ENCODE results near the gene MIER3. TPM values are rescaled to one million over a fixed set of nuclear protein-coding genes. Genes with fewer than 3 reads are reported as not detected.

Gene MIER3
- total RNA-seq, 2 experiments from 2014 or later, result 21.4 to 24.1 TPM

DNA sequence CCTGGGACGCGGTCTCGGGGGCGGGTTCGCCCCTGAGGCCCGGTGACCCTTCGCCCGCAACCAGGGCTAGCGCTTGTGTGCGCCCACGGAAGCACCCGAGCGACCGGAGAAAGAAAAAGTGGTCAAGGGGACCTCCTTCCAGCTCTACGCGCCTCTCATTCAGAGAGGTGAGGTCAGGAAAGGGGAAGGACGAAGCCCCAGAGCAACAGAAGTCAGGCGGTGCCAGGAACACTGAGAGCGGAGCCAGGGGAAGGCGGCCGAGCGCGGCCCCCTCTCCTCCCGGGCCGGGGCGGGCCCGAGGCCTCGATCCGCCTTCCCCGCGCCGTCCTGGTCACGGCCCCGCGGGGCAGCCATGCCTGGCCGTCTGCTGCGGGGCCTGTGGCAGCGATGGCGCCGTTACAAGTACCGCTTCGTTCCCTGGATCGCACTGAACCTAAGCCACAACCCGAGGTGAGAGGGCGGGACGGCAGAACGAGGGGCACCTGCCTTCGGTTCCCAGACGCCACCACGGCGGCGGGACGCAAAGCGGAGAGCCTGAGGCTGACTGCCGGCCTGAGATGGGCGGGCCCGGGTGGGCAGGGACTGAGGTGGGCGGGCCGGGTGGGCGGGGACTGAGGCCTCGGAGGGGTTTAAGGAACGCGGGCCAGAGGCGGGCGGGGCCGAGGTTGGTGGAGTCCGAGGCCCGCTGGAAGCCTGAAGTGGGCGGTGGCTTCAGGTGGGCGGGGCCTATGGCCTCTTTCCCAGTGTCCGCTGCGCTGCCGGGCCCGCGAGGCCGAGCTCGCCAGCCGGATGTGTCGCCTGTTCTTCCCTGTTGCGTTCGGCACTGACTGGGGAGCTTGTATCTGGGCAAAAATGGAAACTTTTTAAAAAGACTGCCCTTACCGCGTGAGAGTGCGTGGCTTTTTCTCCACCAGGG lies 42.4 kb downstream of the MIER3 start, which contains the start of gene SETD9:
Gene SETD9, plus strand, starts transcription at position 303 of the 916 bp plus-strand sequence. Its CDS starts 50 bp downstream, at position 353.
- ChIA-PET CTCF (interaction anchor here (1.2 to 1.6 kb wide), 2 partner anchors 9 to 228 kb away, joined by 4 to 5 read pairs; no protein-coding TSS in a partner anchor), POLR2A (interaction anchor here (0.5 to 1.9 kb wide), 5 partner anchors 9 to 266 kb away, joined by 3 to 10 read pairs (median 7); partner anchors contain the start of gene GPBP1)

DNA sequence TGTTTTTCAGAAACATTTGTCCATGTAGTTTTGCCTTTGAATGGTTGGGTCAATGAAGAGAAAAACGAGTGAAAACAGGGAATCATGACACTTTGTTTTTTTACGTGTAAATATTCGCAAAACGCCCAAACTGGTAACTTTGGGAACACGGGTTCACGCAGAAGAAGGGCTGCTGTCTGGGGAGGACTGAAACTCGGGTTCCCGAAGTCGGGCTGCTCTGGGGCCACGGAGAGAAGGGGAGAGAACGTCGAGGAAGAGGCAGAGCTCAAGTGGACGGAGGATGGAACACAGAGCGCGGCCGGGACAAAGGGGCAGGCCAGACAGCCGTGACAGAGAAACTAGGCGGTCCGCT lies 43.0 kb downstream of the MIER3 start:
- POLR2A ChIA-PET, result no interaction called here
- CTCF ChIA-PET, result interaction anchor here (1.6 kb wide), 1 partner anchor 9 kb away, joined by 4 read pairs; no protein-coding TSS in a partner anchor

DNA sequence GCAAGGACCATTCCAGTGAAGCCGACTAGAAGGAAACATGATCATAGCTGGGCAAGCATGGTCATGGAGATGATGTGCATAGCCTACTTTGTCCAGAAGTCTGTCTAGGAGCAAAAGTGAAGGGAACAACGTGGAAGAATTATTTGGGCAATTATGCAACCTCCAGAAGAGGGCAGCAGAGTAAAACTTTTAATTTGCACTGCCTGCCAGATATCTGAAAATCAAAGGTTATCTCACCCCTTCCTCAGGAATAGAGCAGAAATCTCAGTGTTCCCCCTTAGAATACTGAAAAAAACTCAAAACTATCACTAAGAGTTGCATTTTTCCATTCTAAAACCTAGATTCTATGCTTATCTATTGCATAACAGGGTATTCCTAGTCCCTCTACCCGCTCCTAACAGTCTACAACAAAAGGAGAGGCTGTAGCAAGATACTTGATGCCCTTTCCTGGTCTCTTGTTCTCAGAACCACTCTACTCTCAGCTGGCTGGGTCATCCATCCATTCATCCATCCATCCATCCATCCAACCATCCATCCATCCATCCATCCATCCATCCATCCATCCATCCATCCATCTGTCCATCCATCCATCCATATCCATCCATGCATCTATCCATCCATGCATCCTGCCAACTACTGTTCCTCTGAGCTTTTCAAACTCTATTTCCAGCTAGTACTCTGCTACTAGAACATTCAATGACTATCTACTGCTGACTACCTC lies 50.9 kb downstream of the MIER3 start:
- ChIA-PET POLR2A (no interaction called here), CTCF (interaction anchor here (0.6 to 1.5 kb wide), 3 partner anchors 237 to 1687 kb away, joined by 3 to 8 read pairs (median 3); no protein-coding TSS in a partner anchor)

DNA sequence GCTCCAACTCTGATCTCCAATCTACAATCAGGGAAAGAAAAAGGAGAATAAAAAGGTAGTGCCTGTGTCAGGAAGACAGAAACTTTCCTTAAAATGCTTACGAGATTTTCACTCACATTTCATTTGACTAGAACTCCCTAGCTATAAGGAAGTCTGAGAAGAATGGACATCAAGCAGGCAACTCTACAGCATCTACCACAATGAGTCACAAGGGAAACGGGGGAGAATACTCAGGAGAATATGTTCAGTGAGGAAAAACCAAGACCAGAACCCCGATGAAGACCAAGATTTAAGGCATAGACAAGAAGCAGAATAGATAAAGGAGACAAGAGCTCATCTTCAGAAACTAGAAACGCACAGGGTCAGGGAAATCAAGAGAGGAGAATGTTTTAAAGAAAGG lies 51.5 kb downstream of the MIER3 start:
- POLR2A ChIA-PET, result no interaction called here
- CTCF ChIA-PET, result interaction anchor here (0.6 to 0.8 kb wide), 2 partner anchors 9 to 1686 kb away, joined by 3 to 4 read pairs; partner anchors contain the start of gene SETD9

DNA sequence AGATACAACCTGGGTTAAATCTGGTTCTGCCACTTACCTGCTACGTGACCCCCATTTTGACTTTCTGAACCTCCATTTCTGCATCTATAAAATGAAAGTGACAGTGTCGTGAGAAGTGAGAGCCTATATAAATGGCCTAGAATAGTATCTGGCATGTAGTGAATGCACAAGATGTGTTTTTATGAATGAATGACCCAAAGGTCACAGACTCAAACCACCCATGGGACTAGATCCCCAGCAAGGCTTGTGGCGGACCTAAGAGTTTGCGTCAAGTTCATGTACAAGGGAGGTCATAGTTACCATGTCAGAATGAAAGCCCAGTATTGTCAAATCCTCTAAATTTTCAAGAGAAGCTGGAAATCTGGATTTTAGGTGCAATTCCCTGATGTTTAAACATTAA lies 53.7 kb downstream of the MIER3 start:
- CTCF ChIA-PET, result no interaction called here
- POLR2A ChIA-PET, result no interaction called here

DNA sequence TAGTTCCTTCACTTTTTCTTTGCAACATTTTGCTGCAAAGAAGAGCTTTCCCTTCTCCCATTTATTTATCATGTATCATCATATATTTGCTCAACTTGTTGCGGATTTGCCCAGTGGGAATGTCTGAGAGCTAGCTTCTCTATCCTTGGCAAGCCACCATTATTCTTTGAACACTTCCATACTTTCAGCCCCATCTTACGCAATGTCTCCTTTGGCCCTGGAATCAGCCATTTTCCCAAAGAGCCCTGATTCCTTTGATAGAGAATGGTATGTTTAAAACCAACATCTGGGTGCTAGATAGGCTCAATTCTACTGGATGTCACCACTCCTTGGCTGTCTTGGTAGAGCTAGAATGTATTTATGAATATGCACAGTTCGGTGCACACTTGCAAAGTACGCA lies 55.2 kb downstream of the MIER3 start:
- POLR2A ChIA-PET, result no interaction called here

DNA sequence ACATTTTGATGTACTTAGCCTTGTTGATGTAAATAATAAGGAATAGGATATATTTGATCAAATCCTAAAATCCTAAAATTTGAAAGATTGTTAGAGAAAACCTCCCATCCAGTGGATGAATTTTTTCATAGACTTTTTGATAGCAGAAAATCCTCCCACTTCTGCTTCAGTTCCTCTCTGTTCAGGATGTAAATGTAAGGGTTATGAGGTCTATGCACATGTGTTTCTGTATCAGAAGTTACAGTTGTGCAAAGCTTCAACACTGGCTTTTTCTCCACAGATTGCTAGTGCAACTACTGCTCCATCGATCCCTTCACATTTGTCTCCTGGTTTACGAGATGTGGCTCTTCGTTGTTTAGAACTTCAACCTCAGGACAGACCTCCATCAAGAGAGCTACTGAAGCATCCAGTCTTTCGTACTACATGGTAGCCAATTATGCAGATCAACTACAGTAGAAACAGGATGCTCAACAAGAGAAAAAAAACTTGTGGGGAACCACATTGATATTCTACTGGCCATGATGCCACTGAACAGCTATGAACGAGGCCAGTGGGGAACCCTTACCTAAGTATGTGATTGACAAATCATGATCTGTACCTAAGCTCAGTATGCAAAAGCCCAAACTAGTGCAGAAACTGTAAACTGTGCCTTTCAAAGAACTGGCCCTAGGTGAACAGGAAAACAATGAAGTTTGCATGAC lies 58.5 kb downstream of the MIER3 start:
- POLR2A ChIA-PET, result no interaction called here
- CTCF ChIA-PET, result no interaction called here

More for the DNA sequence above, 55.2 kb downstream of the MIER3 start:
- CTCF ChIA-PET, result no interaction called here

DNA sequence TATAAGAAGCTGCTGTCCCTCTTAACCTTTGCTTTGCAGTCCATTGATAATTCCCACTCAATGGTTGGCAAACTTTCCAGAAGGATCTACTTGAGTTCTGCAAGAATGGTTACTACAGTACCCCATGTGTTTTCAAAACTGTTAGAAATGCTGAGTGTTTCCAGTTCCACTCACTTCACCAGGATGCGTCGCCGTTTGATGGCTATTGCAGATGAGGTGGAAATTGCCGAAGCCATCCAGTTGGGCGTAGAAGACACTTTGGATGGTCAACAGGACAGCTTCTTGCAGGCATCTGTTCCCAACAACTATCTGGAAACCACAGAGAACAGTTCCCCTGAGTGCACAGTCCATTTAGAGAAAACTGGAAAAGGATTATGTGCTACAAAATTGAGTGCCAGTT lies 70.4 kb downstream of the MIER3 start:
- ChIA-PET CTCF (no interaction called here), POLR2A (no interaction called here)

DNA sequence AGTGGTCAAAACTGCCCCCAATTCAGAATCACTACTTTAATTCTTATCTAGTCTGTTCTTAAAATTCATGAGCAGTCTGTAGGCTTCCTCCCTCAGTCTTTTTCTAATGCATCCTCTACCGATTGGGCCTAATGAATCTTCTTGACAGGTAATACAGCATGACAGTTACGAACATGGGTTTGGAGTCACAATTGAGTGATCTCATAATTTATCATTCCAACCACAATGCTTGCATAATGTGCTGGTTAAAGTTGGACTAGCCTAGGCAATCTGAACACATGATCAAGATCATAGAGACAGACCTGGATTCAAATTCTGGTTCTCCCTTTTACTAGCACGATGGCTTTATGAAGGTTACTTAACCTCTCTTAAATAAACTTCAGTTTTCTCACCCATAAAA lies 75.6 kb downstream of the MIER3 start:
- POLR2A ChIA-PET, result no interaction called here
- CTCF ChIA-PET, result no interaction called here

DNA sequence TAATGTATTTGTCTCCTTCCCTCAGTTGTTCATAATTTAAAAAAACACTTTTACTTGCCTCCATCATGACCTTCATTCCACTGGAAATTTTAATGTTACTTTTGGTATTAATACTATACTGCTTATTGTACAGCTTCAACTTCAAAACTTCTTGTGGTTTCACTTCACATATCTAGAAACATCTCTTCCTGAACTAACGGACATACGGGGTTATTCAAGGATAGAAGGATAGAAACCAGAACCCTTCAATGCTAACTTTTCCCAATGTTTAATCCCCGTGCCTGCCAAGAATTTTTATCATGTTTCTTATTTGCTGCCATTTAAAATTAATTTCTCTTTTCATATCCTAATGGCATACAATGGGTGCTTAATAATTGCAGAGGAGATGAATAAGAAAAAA lies 78.9 kb downstream of the MIER3 start:
- ChIA-PET POLR2A (no interaction called here), CTCF (no interaction called here)

DNA sequence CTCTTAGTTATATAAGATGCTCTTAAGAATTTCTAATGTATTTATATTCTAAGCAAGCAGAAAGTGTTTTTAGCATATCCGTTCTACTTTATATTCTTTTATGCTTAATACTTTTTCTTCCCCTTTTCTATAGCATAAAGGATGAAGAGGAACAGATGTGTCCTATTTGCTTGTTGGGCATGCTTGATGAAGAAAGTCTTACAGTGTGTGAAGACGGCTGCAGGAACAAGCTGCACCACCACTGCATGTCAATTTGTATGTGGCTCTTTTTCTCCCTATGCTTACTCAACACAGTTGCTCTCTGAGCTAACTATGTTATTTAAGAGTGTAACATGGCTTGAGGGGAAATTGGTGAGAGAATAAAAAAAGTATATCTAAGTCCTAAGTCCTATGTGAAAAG lies 80.1 kb downstream of the MIER3 start:
- CTCF ChIA-PET, result no interaction called here
- POLR2A ChIA-PET, result no interaction called here

Other genes with a start within 250 kb of the MIER3 start
- gene MAP3K1, start 136.6 kb downstream of the MIER3 start, total RNA-seq, result 10 to 100 TPM; 13.8 to 14.0 TPM
- gene SETD9, start 42.5 kb downstream of the MIER3 start, total RNA-seq, result 10 to 100 TPM; 14.8 to 16.1 TPM
- gene GPBP1, start 221.9 kb upstream of the MIER3 start, total RNA-seq, result 10 to 100 TPM; 78.5 to 78.7 TPM

Data from activated CD8-positive, alpha-beta memory T cell treated with anti-CD3 and anti-CD28 coated beads for 36 hours (primary cell).